Stomach smooth muscle (tissue), 2 donors: Measurements from ENCODE around the gene SHISA9.

ENCODE experiments used
- H3K27ac ChIP-seq: one replicate; pipeline ENCODE4 v1.7.0; 2013; ENCODE audit warnings: mild to moderate bottlenecking, low read length, inconsistent platforms
- H3K27me3 ChIP-seq, 2 donors: one replicate each; pipeline ENCODE4 v1.7.0; 2013; ENCODE audit warnings: low read length in 2 of 2; ENCODE audit not compliant: insufficient read depth in 2 of 2, control insufficient read depth in 1 of 2
- H3K36me3 ChIP-seq, 2 donors: one replicate each; pipeline ENCODE4 v1.7.0; 2013; ENCODE audit warnings: low read length in 2 of 2; ENCODE audit not compliant: control insufficient read depth in 2 of 2, insufficient read depth in 2 of 2
- H3K4me1 ChIP-seq: one replicate; pipeline ENCODE4 v1.7.0; 2013; ENCODE audit warnings: low read length; ENCODE audit not compliant: control insufficient read depth, insufficient read depth
- H3K4me3 ChIP-seq, 2 donors: one replicate each; pipeline ENCODE4 v1.7.0; 2013; ENCODE audit warnings: low read length in 2 of 2
- H3K9ac ChIP-seq, 2 donors: one replicate each; pipeline ENCODE4 v1.7.0; 2013; ENCODE audit warnings: low read length in 2 of 2, mild to moderate bottlenecking in 1 of 2
- H3K9me3 ChIP-seq, 2 donors: one replicate each; pipeline ENCODE4 v1.7.0; 2013; ENCODE audit warnings: low read length in 2 of 2; ENCODE audit not compliant: control insufficient read depth in 2 of 2
- donor health status: healthy.
- donor health status: Pancreatic carcinoma.

The SHISA9 gene

DNA sequence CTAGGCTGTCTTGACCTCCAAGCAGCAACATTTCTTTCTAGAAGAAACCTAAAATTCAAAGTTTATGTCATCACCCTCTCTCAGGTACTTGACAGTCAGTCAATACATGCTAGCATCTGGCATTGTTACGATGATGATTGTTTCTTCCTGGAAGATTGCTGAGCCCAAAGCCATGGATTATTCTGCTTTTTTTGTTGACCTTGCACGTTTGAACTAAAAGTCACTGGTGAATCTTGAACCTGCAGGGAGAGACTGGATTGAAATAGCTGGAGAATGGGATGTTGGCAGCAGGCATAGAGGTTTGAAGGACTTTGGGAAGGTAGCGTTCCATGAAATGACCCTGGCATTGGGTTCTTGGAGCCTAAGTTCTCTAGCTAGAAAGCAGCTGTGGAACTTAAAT, 42.9 kb downstream of the SHISA9 start:
- H3K9ac ChIP-seq = no peak overlapping the region
- no peak overlapping the region for H3K27ac ChIP-seq
- peaks cover 3 to 9% of the 10 kb centered on the region in 2 donors for H3K27me3 ChIP-seq
- H3K4me3 ChIP-seq = no peak overlapping the region
- H3K36me3 ChIP-seq = no peaks in the 10 kb centered on the region
- peaks cover 0 to 6% of the 10 kb centered on the region in 2 donors for H3K9me3 ChIP-seq
- H3K4me1 ChIP-seq = no peaks in the 10 kb centered on the region

DNA sequence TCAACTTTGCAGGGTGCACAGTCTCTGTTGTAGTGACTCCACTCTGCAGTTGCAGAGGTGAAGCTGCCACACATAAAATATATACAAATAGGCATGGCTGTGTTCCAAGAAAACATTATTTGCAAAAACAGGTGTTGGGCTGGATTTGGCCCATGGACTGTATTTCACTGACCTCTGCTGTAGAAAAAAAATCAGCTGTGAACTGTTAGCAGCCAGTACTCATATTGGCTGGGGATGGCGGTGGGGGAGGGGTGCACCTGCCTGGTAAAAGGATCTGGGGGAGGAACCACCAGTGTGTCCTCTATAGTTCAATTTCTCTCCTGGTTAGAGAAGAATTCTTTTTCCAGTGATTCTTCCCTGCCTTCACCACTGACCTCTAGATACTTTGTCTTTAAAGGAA, 50.0 kb downstream of the SHISA9 start:
- peaks cover 0 to 5% of the 10 kb centered on the region in 2 donors for H3K27me3 ChIP-seq
- no peaks in the 10 kb centered on the region for H3K4me1 ChIP-seq
- H3K27ac ChIP-seq = no peak overlapping the region
- H3K9me3 ChIP-seq = peaks cover 0 to 2% of the 10 kb centered on the region in 2 donors
- no peak overlapping the region for H3K9ac ChIP-seq
- no peaks in the 10 kb centered on the region for H3K36me3 ChIP-seq
- no peak overlapping the region for H3K4me3 ChIP-seq

DNA sequence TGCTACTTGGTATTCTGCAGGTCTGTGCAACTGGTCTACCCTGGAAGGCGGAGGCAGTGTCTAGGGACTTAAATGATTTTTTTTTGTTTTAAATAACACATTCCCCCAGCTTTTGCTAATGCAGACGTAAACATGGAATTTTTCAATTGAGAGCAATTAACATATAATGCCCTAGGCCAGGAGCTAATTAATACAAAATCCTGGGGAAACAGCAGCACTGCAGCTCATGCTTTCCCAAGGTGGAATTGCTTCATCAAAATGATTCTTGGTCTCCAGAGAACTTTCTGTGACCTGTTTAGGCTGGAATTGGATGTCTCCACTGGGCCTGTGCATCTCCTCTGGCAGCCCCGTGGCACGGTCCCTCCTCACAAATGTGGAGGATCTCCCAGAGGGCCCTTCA, 50.6 kb downstream of the SHISA9 start:
- Histone ChIP-seq H3K27me3 (peaks cover 0 to 3% of the 10 kb centered on the region in 2 donors), H3K9me3 (peaks cover 0 to 2% of the 10 kb centered on the region in 2 donors), H3K27ac (no peak overlapping the region), H3K36me3 (no peaks in the 10 kb centered on the region), H3K4me3 (no peak overlapping the region), H3K4me1 (no peaks in the 10 kb centered on the region), H3K9ac (no peak overlapping the region)

DNA sequence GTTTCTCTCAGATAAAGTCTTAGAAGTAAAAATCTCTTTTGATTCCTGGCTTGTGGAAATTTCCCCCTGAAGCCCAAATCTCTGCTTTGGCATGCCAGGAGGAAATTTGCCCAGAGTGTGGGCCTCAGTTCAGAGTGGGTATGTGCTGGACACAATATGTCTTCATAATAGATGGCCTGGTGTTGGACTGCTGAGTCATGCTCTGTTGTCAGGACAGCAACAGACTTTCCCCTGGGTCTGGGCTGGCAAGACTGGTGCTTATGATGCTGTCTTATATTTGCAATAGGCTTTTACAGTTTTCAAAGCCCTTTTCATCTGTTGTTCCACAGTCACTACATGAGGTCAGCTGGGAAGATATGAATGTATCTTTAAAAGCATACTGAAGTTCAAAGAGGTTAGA, 57.0 kb downstream of the SHISA9 start:
- Histone ChIP-seq H3K9me3 (peaks cover 0 to 8% of the 10 kb centered on the region in 2 donors), H3K9ac (no peak overlapping the region), H3K4me1 (peaks cover 2% of the 10 kb centered on the region), H3K36me3 (no peaks in the 10 kb centered on the region), H3K27me3 (peaks cover 0 to 3% of the 10 kb centered on the region in 2 donors), H3K27ac (no peak overlapping the region), H3K4me3 (no peak overlapping the region)

DNA sequence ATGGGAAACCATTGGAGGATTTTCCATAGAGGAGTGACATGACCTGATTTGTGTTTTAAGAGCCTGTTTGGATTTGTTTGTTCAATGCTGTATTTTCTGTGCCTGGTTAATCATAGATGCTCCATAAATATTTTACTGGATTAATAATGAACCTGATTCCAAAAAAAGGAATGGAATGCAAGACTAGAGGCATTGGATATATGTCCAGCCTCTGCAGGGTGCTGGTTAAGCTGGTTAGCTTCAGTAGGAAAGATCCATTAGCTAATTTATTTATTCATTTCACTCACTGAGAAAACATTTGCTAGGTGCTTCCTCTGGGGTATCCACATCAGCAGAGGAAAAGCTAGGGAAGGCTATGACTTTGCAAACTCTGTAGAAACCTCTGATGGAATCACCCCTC, 57.7 kb downstream of the SHISA9 start:
- H3K9ac ChIP-seq = no peak overlapping the region
- no peak overlapping the region for H3K4me3 ChIP-seq
- peaks cover 0 to 8% of the 10 kb centered on the region in 2 donors for H3K9me3 ChIP-seq
- H3K27me3 ChIP-seq = peaks cover 2 to 3% of the 10 kb centered on the region in 2 donors
- H3K4me1 ChIP-seq = peaks cover 2% of the 10 kb centered on the region
- H3K36me3 ChIP-seq = no peaks in the 10 kb centered on the region
- no peak overlapping the region for H3K27ac ChIP-seq

DNA sequence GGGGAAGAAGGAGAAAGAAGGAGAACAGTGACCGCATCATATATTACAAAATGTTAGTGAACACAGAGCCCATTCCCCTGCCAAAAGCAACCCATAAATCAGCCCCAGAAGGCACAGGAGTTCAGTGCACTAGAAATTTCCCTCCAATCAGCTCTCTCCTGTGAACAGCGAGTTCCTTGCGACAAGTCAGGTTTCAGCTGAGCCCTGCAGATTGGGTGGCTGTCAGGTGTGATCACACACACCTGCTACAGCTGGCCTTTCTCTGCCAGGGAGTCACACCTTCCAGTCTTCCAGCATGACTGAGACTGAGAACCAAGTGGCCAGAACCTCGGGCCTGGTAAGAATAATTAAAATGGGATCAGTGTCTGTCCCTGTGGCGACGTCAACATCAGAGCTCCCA, 60.2 kb downstream of the SHISA9 start:
- Histone ChIP-seq H3K9ac (no peak overlapping the region), H3K4me3 (no peak overlapping the region), H3K27me3 (peaks cover 0 to 3% of the 10 kb centered on the region in 2 donors), H3K9me3 (peaks cover 0 to 8% of the 10 kb centered on the region in 2 donors), H3K27ac (no peak overlapping the region), H3K4me1 (peaks cover 2% of the 10 kb centered on the region), H3K36me3 (no peaks in the 10 kb centered on the region)

DNA sequence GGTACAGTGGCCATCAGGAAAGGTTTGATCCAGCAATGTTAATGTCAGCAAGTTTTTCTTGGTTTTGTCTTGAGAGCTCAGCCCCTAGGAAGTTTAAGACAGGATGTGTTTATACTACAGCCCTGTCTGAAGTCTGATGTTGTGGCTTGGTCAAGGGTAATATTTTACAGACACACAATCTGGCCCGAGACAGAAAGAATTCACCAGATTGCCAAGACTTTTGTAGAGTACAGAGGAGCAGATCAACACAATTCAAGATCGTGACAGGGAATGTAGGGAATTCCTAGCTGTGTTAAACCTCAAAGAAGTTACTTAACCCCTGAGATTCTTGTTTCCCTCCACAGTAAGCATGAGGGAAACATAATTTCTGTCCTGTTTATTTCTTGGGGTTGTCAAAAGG, 63.1 kb downstream of the SHISA9 start:
- no peak overlapping the region for H3K9ac ChIP-seq
- peaks cover 0 to 3% of the 10 kb centered on the region in 2 donors for H3K27me3 ChIP-seq
- H3K4me1 ChIP-seq = peaks cover 2% of the 10 kb centered on the region
- H3K27ac ChIP-seq = no peak overlapping the region
- no peaks in the 10 kb centered on the region for H3K36me3 ChIP-seq
- H3K4me3 ChIP-seq = no peak overlapping the region
- H3K9me3 ChIP-seq = peaks cover 0 to 8% of the 10 kb centered on the region in 2 donors

DNA sequence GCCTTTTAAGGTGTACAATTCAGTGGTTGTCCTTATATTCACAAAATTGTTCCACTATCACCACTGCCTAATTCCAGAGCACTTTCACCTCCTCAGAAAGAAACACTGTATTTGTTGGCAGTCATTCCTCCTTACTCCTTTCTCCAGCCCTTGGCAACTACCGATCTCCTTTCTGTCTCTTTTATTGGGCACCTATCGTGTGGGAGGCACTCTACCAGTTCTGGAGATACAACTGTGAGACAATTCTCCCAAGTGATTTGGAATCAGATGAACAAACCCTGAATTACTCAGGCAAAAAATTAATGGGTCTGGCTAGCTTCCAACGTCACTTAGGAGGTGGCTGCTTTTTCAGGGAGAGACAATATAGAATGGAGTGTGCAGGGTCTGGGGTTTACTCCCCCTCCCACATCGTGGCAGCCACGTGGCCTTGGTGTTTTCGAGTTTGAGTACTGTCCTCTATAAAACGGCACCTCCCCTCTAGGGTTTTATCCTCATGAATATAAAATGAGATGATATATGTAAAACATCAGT, 63.9 kb downstream of the SHISA9 start:
- Histone ChIP-seq H3K27ac (no peak overlapping the region), H3K27me3 (peaks cover 0 to 3% of the 10 kb centered on the region in 2 donors), H3K9me3 (peaks cover 0 to 8% of the 10 kb centered on the region in 2 donors)

DNA sequence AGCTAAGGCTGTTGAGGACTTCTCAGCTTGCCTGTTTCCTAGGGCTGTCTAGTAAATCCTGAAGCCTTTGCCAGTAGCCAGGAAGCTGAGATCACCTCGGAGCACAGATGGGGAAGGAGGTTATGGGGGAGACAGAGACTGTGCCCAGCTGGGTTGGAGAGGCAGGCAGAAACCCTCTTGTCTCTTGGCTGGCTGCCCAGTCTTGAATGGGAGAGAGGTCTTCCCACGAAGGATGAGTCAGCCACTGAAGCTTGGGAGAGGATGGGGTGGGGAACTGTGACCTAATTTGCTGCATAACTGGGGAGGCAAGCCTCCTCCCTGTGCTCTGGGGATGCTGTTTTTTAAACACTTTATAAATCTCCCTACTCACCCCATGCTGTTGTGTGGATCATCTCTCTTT, 69.8 kb downstream of the SHISA9 start:
- Histone ChIP-seq H3K4me1 (no peaks in the 10 kb centered on the region), H3K27ac (no peak overlapping the region), H3K36me3 (no peaks in the 10 kb centered on the region), H3K9me3 (no peaks in the 10 kb centered on the region), H3K9ac (no peak overlapping the region), H3K27me3 (peaks cover 0 to 3% of the 10 kb centered on the region in 2 donors), H3K4me3 (no peak overlapping the region)

More for the DNA sequence above, 63.9 kb downstream of the SHISA9 start:
- peaks cover 2% of the 10 kb centered on the region for H3K4me1 ChIP-seq
- no peak overlapping the region for H3K4me3 ChIP-seq
- H3K36me3 ChIP-seq = no peaks in the 10 kb centered on the region
- H3K9ac ChIP-seq = no peak overlapping the region

DNA sequence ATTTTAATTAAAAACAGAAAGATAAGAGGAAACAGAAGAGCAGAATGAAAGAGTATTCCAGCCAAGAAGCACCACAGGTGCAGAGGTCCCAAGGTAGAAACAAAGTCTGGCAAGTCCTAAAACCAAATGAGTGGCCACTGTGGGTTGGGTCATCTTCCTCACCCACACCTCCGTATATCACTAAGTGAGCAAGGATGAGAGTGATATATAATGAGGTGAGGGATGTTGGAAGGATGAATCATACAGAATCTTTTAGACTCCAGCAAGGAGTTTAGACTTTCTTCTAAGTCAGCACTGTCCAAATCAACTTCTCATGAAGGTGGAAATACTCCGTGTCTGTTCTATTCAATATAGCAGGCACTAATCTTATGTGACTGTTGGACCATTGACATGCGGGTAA, 70.8 kb downstream of the SHISA9 start:
- Histone ChIP-seq H3K9me3 (no peaks in the 10 kb centered on the region), H3K36me3 (no peaks in the 10 kb centered on the region), H3K27ac (no peak overlapping the region), H3K4me3 (no peak overlapping the region), H3K4me1 (no peaks in the 10 kb centered on the region), H3K27me3 (peaks cover 0 to 3% of the 10 kb centered on the region in 2 donors), H3K9ac (no peak overlapping the region)

DNA sequence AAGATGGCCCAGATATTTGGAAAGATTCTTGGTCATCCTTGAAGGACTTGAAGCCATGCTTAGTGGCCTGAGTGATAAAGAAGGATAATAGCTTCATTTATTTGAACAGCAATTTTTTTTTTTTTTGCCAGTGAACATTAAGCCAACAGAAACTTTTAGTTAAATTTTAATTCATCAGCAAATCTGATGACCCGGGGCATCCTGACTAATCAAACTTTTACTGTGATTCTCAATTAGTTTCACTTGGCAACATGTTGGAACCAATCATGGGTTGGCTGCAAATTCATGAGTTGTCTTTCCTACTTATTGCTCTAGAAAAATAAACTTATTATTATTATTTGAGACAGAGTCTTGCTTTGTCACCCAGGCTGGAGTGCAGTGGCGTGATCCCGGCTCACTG, 74.4 kb downstream of the SHISA9 start:
- no peak overlapping the region for H3K9ac ChIP-seq
- no peak overlapping the region for H3K27ac ChIP-seq
- H3K36me3 ChIP-seq = no peaks in the 10 kb centered on the region

More for the DNA sequence above, 74.4 kb downstream of the SHISA9 start:
- Histone ChIP-seq H3K27me3 (peaks cover 0 to 3% of the 10 kb centered on the region in 2 donors), H3K9me3 (no peaks in the 10 kb centered on the region), H3K4me3 (no peak overlapping the region), H3K4me1 (no peaks in the 10 kb centered on the region)
